HepG2 (cell line): Measurements from ENCODE around the gene HPCAL1. TPM values are rescaled to one million over a fixed set of nuclear protein-coding genes. Genes with fewer than 3 reads are reported as not detected.

Experiments used
- ATRX ChIP-seq: sonication (generic); formaldehyde crosslinking; IDR thresholded peaks from 2 replicates; pipeline ENCODE4 v1.4.0; 2020; ENCODE audit warnings: missing genetic modification reagents, borderline replicate concordance
- CEBPG ChIP-seq: IDR thresholded peaks from 2 replicates; pipeline ENCODE4 v1.6.1; 2016
- CHD2 ChIP-seq: IDR thresholded peaks from 2 replicates; pipeline ENCODE4 v1.6.1; 2011; ENCODE audit warnings: low read depth, low read length, improper control_type of control experiment
- ETV5 ChIP-seq: IDR thresholded peaks from 2 replicates; pipeline ENCODE4 v1.6.1; 2018; ENCODE audit warnings: missing biosample characterization, missing genetic modification reagents, inconsistent platforms, borderline replicate concordance
- GATAD1 ChIP-seq: IDR thresholded peaks from 2 replicates; pipeline ENCODE4 v1.6.1; 2016; ENCODE audit warnings: missing genetic modification reagents, missing compliant biosample characterization
- HOXA5 ChIP-seq: sonication (generic); formaldehyde crosslinking; IDR thresholded peaks from 2 replicates; pipeline ENCODE4 v1.4.0; 2020; ENCODE audit warnings: missing genetic modification reagents
- KLF16 ChIP-seq, 2 experiments: sonication (generic) in 1 of 2; formaldehyde crosslinking in 1 of 2; IDR thresholded peaks; 2 replicates each; pipeline versions ENCODE4 v1.6.1 to v1.8.0; 2016 to 2023; ENCODE audit warnings: missing genetic modification reagents in 2 of 2, missing compliant biosample characterization in 1 of 2
- MED13 ChIP-seq: sonication (generic); formaldehyde crosslinking; IDR thresholded peaks from 2 replicates; pipeline ENCODE4 v1.5.0; 2020; ENCODE audit warnings: missing genetic modification reagents
- NCOA5 ChIP-seq: sonication (generic); formaldehyde crosslinking; IDR thresholded peaks from 2 replicates; pipeline ENCODE4 v1.4.0; 2020; ENCODE audit warnings: missing genetic modification reagents
- NONO ChIP-seq, 2 experiments: fragments of 450-650 bp in 1 of 2; sonication (generic) in 1 of 2; formaldehyde crosslinking in 1 of 2; IDR thresholded peaks in 1 of 2; conservative IDR thresholded peaks in 1 of 2; 2 replicates each; pipeline versions ENCODE4 v1.6.1 to v1.8.0; 2017 to 2022; ENCODE audit warnings: mild to moderate bottlenecking in 1 of 2, missing genetic modification reagents in 1 of 2, moderate library complexity in 1 of 2
- PHB2 ChIP-seq: fragments of 450-650 bp; IDR thresholded peaks from 2 replicates; pipeline ENCODE4 v1.6.1; 2018; ENCODE audit not compliant: partially characterized antibody
- SKI ChIP-seq: fragments of 450-650 bp; IDR thresholded peaks from one replicate; pipeline ENCODE4 v1.6.1; 2018; ENCODE audit warnings: mild to moderate bottlenecking; ENCODE audit not compliant: partially characterized antibody
- TRIM24 ChIP-seq: sonication (generic); formaldehyde crosslinking; IDR thresholded peaks from 2 replicates; pipeline ENCODE4 v1.8.0; 2022; ENCODE audit warnings: mild to moderate bottlenecking, missing genetic modification reagents
- TSC22D2 ChIP-seq: sonication (generic); formaldehyde crosslinking; IDR thresholded peaks from 2 replicates; pipeline ENCODE4 v1.5.1; 2020; ENCODE audit warnings: missing genetic modification reagents, mild to moderate bottlenecking, borderline replicate concordance
- YY1 ChIP-seq: IDR thresholded peaks from 2 replicates; pipeline ENCODE4 v1.6.1; 2011; ENCODE audit warnings: low read length, low read depth, moderate library complexity, mild to moderate bottlenecking; ENCODE audit not compliant: insufficient read depth, insufficient replicate concordance
- ZBTB42 ChIP-seq: sonication (generic); formaldehyde crosslinking; IDR thresholded peaks from 2 replicates; pipeline ENCODE4 v1.5.0; 2020; ENCODE audit warnings: mild to moderate bottlenecking, missing genetic modification reagents
- ZNF30 ChIP-seq: sonication (generic); formaldehyde crosslinking; IDR thresholded peaks from 2 replicates; pipeline ENCODE4 v1.5.0; 2020; ENCODE audit warnings: mild to moderate bottlenecking, missing genetic modification reagents
- ZNF510 ChIP-seq: sonication (generic); formaldehyde crosslinking; IDR thresholded peaks from 2 replicates; pipeline ENCODE4 v1.4.0; 2020; ENCODE audit warnings: low read depth, mild to moderate bottlenecking, missing genetic modification reagents
- ZNF552 ChIP-seq: sonication (generic); formaldehyde crosslinking; IDR thresholded peaks from 2 replicates; pipeline ENCODE4 v1.9.0; 2022; ENCODE audit warnings: missing genetic modification reagents, mild to moderate bottlenecking, borderline replicate concordance
- ZNF564 ChIP-seq: sonication (generic); formaldehyde crosslinking; IDR thresholded peaks from 2 replicates; pipeline ENCODE4 v1.8.1; 2023; ENCODE audit warnings: mild to moderate bottlenecking, missing genetic modification reagents
- ZNF678 ChIP-seq: sonication (generic); formaldehyde crosslinking; IDR thresholded peaks from 2 replicates; pipeline ENCODE4 v1.4.0; 2020; ENCODE audit warnings: mild to moderate bottlenecking, missing genetic modification reagents
- ZNF704 ChIP-seq: sonication (generic); formaldehyde crosslinking; IDR thresholded peaks from 2 replicates; pipeline ENCODE4 v1.8.1; 2023; ENCODE audit warnings: mild to moderate bottlenecking, inconsistent platforms, moderate library complexity, missing genetic modification reagents, borderline replicate concordance
- ZNF850 ChIP-seq: sonication (generic); formaldehyde crosslinking; conservative IDR thresholded peaks from 2 replicates; pipeline ENCODE4 v1.9.0; 2021; ENCODE audit warnings: mild to moderate bottlenecking, missing genetic modification reagents
- polyA plus RNA-seq, 8 experiments: library from polyadenylated mRNA; depleted of rRNA in 3 of 8; stranded (reverse) in 7 of 8; unstranded in 1 of 8; fragments of >200 nt; fragmentation: Illumina TruSeq in 4 of 8; extraction: Trizol in 4 of 8; gene quantifications; 2 replicates each; pipeline versions ENCODE4 v1.2.1 to v1.2.3, GENCODE V29; 2011 to 2016; ENCODE audit warnings: low read depth in 4 of 8, missing spikeins in 1 of 8, mixed read lengths in 1 of 8; ENCODE audit not compliant: insufficient read depth in 1 of 8
- total RNA-seq, 5 experiments: library from RNA; depleted of rRNA; stranded (reverse); fragments of >200 nt; fragmentation: Illumina TruSeq; extraction: Trizol; gene quantifications; 2 replicates each; pipeline ENCODE4 v1.2.3, GENCODE V29; 2016; ENCODE audit warnings: low read depth in 1 of 5
- TF ChIP-seq, protein P1 (sequence below): sonication (generic); formaldehyde crosslinking; conservative IDR thresholded peaks from 2 replicates; pipeline ENCODE4 v1.4.0; 2020; ENCODE audit warnings: missing genetic modification reagents
- TF ChIP-seq, protein P2 (sequence below): sonication (generic); formaldehyde crosslinking; IDR thresholded peaks from 2 replicates; pipeline ENCODE4 v1.4.0; 2020; ENCODE audit warnings: low read depth, mild to moderate bottlenecking, missing genetic modification reagents

HPCAL1 gene
- total and polyA plus RNA-seq, 2 of the 13 experiments (the other 11 are each of a cell fraction or from before 2014, with no cell fraction given) = 29.5 to 29.9 TPM

- TF ChIP-seq ZNF850 (CRISPR knock-in tag) (no peak), ZNF552 (0 out of 2 replicates have a peak, but pooled peaks have one; percentile 50), ZNF30 (CRISPR knock-in tag) (peak; percentile 76; the same call in 1 of the 2 replicates), SKI (peak; percentile 50), ZNF564 (CRISPR knock-in tag) (no peak), CHD2 (no peak; the same call in 1 of the 2 replicates), CEBPG (no peak; the same call in 1 of the 2 replicates), KLF16 (CRISPR knock-in tag; IDR thresholded peaks at IDR 0.05) (peak in 1 of 2 experiments; percentile 11; a peak in 1 of 4 replicates), TRIM24 (no peak), HOXA5 (CRISPR knock-in tag) (peak; percentile 71; the same call in 1 of the 2 replicates), TSC22D2 (CRISPR knock-in tag) (no peak), MED13 (CRISPR knock-in tag) (no peak), ZNF678 (peak; percentile 29; the same call in 1 of the 2 replicates), ATRX (CRISPR knock-in tag) (no peak), ZNF510 (CRISPR knock-in tag) (0 out of 2 replicates have a peak, but pooled peaks have one; percentile 70), ZBTB42 (CRISPR knock-in tag) (no peak; the same call in 1 of the 2 replicates), NONO (IDR thresholded peaks at IDR 0.05) (no peak), NONO (CRISPR knock-in tag; conservative IDR thresholded peaks at IDR 0.05) (peak; percentile 86), YY1 (no peak), NCOA5 (CRISPR knock-in tag) (no peak), ZNF704 (CRISPR knock-in tag) (no peak), ETV5 (peak; percentile 74; the same call in 1 of the 2 replicates), GATAD1 (CRISPR knock-in tag) (peak; percentile 49; the same call in 1 of the 2 replicates), PHB2 (no peak)
- TF ChIP-seq, protein P1, sequence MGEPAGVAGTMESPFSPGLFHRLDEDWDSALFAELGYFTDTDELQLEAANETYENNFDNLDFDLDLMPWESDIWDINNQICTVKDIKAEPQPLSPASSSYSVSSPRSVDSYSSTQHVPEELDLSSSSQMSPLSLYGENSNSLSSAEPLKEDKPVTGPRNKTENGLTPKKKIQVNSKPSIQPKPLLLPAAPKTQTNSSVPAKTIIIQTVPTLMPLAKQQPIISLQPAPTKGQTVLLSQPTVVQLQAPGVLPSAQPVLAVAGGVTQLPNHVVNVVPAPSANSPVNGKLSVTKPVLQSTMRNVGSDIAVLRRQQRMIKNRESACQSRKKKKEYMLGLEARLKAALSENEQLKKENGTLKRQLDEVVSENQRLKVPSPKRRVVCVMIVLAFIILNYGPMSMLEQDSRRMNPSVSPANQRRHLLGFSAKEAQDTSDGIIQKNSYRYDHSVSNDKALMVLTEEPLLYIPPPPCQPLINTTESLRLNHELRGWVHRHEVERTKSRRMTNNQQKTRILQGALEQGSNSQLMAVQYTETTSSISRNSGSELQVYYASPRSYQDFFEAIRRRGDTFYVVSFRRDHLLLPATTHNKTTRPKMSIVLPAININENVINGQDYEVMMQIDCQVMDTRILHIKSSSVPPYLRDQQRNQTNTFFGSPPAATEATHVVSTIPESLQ (CRISPR knock-in tag) = no peak
- TF ChIP-seq, protein P2, sequence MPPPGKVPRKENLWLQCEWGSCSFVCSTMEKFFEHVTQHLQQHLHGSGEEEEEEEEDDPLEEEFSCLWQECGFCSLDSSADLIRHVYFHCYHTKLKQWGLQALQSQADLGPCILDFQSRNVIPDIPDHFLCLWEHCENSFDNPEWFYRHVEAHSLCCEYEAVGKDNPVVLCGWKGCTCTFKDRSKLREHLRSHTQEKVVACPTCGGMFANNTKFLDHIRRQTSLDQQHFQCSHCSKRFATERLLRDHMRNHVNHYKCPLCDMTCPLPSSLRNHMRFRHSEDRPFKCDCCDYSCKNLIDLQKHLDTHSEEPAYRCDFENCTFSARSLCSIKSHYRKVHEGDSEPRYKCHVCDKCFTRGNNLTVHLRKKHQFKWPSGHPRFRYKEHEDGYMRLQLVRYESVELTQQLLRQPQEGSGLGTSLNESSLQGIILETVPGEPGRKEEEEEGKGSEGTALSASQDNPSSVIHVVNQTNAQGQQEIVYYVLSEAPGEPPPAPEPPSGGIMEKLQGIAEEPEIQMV (CRISPR knock-in tag) = peak; percentile 71; the same call in 1 of the 2 replicates
These were observed 24.5 kb upstream of the HPCAL1 start (continued) for GRCh38 chr2:10278029-10278762.
